ENCODE data around the gene APOBEC3A.
"Not testable (repeated sequence)": the region's sequence is repeated elsewhere in the genome, so short reads cannot be mapped to it uniquely, and the experiment has no call there.

The APOBEC3A gene

DNA sequence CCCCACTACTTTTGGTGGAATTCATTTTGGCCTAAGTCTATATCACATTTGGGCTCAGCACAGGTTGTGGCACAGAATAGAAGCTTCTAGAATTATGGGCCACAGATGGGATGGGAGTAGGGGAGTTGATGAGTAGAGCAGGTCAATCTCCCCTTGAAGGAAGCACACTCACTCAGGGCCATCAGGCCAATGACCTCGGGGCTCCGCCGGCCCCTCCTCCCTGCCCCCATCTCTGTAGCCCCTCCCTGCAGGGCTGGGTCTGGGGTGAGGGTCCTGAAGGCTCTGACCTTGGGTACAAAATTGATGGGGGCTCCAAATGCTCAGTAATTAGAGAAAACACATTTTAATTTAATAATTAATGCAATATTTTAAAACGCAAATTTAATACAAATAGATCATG lies 3.3 kb downstream of the APOBEC3A start:
- DNase-seq: not testable (repeated sequence)

DNA sequence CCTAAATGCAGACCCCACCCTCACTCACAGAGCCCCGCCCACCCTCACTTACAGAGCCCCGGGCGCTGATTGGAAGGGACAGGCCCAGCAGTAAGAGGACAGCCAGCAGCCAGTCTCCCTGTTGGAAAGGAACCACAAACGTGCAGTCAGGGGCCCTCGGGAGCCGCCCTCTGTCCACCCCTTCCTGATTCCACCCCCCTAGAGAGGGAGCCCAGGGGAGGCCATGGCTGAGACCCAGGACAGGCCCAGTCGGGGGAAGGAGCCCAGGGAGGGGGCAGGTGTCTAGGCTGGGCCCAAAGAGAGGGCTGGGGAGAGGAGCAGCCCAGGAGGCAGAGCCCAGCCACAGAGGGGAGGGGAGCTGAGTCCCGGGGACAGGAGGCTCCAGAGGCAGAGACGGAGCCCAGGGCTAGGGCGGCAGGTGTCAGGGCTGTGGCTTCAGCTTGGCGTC lies 5.9 kb downstream of the APOBEC3A start:
- DNase-seq: not testable (repeated sequence)

DNA sequence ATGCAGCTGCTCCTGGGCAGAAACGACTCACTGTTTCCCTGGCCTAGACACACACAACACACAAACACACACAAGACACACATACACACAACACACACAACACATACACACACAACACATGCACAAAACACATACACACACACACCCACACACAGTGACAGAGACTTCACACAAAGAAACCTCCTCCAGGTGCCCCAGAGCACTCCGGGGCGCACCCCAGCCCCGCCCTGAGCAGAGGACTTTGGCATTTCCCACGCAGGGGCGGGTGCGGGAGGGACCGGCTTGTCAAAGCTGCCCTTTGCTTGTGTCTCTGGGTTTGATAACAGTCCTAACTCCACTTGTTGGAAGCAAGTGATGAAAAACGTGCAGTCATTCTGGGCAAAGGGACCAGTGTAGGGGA lies 6.5 kb downstream of the APOBEC3A start:
- no peak for DNase-seq

DNA sequence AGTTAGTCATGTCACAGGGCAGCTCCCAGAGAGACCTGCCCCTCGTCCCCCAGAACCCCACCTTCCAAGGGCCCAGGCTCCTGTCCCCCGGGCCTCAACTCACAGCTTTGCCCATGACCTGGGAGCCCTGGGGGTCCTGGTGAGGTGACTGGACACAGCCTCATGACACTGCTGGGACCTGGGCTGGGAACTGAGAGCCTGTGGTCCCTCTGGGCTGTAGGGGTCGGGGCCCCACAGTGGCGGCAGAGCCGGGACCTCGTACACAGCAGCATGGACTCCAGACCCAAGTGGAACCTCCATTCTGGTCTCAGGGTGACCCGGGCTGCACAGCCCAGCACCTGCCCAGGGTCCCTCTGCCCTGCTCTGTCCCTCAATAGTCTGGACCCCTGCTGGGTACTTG lies 6.9 kb downstream of the APOBEC3A start:
- no peak for DNase-seq

DNA sequence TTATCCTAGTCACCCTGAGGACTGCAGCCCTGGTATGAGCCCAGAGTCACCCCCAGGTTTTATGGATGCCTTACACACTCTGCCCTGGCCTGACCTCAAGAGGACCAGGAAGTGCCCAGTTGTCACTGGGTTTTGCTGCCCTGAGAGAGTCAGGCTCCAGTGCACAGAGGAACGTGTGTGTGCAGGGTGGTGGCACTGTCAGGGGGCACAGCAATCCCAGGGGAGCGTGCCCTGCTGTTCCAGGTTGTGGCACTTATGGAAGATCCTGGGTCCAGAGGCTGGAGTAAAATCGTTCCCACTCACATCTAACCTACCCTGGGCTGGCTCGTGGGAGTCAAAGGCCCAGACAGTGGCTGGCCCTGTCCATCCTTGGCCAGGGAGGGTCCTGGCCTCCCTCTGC lies 7.6 kb downstream of the APOBEC3A start:
- no peak for DNase-seq

DNA sequence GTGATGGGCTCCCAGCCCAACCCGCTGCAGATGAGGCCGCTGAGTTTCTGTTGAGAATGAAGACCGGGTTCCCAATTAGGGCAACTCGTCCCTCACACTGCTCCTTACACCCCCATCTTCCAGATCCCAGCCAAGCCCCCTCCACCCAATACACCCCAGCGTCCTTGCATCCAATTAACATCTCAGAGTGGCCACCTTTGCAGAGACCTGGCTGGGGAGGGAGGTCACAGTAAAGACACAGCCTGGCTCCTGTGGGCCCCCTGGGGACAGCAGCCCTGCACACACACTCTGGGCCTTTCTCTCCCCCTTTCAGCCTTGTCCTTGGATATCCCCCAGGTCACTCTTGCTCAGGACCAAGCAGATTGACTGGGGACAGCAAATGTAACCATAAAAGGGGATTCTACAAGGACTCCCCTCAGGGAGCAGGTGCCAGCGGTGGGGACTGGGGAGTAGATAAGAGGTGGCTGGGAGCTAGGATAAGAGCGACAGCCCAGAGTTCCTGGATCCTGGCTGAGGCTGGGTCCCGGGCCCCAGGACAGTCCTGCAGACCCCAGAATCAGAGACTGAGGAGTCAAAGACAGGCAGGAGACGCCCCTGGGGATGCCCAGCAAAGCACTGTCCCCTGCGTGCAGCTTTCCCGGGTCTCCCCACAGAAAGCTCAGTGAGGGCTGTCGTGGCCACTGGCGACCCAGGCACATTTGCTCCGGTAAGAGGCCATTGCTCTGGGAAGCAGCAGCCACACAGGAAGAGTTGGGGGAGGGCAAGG lies 8.4 kb downstream of the APOBEC3A start:
- no peak for DNase-seq

DNA sequence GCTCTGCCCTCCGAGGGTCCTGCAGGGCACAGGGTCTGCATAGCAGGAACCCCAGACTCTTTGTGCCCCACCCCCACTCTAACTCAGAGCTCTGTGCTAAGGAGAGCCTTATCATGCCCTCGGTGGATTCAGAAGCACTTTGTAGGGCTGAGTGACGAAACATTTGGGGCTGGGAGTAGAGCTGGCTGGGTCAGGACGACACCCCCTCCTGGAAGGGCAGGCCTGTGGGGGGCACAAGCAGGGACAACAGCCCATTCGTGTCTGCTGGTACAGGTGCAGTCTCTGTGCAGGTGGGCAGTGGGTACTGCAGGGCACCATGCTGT lies 8.9 kb downstream of the APOBEC3A start:
- DNase-seq: no peak

DNA sequence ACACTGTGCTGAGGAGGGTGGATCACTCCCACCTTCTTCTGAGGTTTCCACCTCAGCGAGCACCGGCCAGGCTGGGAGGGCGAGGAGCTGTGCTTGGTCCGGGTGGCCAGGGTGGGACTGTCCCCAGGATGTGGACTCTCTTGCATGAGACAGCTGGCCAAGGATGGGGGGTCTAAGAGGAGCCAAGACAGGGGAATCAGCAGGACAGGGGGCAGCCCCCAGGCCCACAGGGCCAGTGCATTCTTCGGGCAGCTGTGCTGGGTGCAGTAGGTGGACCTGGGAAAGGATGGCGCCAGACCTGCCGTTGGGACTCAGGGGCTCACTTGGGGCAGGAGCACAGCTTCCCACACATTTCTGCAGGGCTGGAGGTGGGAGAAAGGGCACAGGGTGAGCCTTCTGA lies 9.5 kb downstream of the APOBEC3A start:
- no peak for DNase-seq

DNA sequence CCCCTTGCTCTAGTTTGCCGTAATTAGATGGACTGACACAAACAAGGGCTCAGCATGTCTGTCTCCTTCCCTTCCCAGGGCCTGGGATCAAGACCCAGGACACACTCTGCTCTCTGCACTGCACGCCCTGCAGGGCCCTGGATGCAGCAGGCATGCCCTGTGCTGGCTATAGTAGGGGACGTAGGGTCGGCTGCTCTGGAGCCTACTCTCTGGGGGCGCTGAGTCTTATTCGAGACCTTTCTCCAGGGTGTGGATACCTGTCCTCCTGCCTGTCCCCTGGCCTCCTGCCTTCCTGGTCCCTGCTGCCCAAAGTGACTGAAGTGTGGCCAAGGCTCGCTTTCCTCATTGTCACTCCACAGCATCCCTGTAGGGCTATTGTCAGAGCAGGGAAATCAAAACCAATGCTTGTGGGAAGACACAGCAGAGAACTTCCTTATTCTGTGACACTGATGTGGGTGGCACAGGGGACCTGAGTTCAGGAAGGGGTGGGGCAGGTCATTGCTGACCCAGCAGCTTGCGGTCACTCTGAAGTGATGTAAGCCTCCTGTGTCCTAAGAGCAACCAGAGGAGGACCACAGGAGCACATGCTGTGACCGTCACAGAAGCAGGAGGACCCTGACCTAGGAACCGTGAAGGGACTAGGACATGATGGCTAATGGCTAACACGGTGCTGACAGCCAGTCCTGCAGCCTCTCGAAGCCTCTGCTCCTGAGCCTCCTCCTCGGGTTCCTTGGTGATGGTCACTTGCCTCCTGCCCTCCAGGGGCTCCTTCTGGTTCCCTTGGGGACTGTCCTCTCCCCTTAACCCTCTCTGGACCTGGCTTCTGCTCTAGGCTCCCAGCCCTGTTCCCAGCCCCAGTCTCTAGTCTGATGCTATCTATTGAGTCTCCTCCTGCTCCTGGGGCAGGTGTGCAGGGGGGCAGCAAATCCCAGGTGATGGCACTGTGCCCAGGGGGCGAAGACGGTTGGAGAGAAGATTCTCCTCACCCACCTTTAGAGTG lies 10.3 kb downstream of the APOBEC3A start:
- DNase-seq: no peak

DNA sequence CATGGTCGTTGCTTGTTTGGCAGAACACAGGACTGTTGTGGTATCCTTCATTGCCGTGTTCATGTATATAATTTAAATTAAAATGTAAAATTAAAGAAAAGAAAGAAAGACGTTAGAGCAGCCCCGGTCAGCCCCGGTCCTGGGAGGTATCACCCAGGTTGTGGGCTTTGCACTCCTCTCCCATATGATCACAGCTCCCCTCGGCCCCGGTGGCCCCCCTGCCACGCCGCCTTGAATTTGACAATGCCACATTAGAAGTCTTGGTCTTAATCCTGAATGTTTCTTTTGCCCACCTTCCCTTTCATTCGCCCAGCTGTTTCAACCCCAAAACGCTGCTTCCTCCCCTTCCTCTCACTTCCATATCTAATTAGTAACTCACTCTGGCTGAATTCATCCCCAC lies 11.4 kb downstream of the APOBEC3A start:
- DNase-seq: no peak

DNA sequence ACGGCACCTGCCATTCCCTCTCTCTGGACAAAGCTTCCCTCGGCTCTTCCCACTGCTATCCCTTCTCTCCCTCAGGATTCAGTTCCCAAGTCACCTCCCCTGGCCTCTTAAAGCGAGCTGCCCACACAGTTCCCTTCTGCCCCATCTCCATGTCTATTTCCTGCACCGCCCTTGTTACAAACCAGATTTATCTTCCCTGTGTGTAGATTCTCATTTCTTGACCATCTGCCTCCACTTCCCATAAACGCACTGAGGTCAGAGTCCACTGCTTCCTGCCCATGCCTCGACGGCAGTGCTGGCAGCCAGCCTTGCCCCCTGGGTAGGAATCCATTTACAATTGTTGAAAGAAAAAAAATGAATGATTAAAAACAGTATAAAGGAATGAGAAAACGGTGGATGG lies 13.1 kb downstream of the APOBEC3A start:
- DNase-seq: no peak

DNA sequence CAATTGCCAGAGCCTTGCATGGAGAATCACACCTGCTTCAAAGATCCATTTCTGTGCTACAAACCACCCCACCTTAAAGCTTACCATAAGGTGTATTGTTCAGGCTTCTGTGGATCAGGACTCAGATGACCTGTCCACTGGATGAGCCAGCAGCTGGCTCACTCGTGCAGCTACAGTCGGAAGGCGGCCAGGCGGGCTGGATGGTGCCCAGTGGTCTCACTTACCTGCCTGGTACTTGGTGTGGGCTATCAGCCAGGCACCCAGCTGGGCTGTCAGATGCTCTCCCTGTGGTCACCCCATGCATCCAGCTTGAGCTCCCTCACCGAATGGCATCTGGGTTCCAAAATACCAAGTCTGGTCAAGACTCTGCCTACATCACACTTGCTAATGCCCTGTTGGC lies 13.8 kb downstream of the APOBEC3A start:
- DNase-seq: no peak

DNA sequence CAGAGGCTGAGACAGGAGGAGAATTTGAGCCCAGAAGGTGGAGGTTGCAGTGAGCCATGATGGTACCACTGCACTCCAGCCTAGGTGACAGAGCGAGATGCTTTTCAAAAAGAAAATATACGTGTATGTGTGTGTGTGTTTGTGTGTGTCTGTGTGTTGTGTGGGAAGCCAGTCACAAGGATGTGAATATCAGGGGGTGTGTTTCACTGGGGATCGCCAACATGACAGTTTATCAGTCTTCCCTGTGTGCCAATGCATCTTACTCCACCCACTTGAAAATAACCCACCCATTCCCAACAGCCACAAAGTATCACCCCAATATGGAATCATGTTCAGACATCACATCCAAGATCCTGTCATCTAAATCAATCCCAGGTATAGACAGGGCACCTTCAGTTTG lies 14.4 kb downstream of the APOBEC3A start:
- no peak for DNase-seq

DNA sequence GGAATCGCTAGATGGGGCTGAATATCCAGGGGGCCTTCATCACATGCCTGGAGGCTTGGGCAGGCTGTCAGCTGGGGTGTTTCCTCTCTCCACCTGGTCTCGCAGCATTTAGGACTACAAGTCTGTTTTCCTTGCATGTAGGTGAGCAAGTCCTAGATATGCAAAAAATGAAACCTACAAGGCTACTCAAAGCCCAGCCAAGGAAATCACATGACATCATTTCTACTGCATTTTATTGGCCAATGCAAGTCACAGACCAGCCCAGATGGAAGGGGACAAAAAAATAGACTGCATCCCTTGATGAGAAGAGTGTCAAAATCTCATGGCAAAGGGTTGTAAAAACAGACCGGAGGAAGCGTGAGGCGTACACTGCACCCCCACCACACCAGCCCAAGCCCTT lies 15.1 kb downstream of the APOBEC3A start:
- DNase-seq: no peak

DNA sequence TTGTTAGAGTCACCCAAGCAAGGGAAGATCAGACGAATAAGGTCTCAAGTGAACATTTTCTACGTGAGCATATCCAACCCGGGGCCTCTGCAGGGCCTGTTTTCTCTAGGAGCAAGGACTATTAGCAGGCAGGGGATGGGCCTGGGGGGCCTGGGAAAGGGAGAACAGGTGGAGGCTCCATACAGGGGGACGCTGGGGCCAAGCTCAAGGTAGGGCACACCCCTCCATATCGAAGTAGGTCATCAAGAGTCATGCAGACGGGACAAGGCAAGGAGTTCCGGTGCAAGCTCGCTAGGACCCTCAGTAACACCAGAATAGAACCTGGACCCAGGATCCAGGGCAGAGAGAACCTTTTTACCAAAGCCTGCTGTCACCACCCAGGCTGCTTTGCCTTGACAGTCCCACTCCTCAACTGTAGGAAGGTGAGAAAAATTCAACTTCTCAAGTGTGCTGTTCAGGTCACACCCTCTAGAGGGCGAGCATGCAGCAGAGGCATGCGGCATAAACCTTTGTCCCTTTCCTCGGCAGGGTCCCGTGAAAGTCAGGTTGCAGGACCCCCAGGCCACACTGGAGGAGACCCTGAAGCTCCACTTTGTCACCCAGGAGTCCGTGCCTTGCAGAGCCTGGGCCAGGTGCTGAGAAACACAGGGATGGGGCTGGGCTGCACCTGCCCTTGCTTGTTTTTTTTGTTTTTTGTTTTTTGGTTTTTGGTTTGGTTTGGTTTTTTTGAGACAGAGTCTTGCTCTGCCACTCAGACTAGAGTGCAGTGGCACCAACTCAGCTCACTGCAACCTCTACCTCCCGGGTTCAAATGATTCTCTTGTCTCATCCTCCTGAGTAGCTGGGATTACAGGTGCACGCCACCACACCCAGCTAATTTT lies 16.1 kb downstream of the APOBEC3A start:
- no peak for DNase-seq

DNA sequence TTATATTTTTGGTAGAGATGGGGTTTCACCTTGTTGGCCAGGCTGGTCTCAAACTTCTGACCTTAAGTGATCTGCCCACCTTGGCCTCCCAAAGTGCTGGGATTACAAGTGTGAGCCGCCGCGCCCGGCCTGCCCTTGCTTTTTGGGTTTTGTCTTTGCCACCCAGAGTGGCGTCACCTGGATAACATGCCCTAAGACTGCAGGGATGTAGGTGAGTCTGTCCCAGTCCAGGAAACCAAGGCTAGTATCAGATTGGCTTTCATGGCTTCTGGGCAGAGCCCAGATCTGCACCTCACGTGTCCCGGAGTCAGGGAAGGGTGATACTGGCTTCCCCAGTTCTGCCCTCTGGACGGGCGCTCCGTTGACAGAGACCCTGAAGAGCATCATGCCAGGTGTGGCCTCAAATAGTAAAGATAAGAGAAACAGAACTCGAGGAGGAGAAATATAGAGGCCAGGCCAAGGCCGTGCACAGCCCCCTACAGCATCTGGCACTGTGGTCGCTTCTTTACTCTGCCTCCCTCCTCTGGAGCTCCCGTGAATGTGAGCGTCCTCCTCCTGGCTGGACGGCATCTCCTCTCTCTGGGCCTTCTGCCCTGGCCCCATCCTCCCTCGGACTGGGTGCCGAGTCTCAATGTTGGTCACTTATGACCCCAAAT lies 16.9 kb downstream of the APOBEC3A start:
- no peak for DNase-seq

DNA sequence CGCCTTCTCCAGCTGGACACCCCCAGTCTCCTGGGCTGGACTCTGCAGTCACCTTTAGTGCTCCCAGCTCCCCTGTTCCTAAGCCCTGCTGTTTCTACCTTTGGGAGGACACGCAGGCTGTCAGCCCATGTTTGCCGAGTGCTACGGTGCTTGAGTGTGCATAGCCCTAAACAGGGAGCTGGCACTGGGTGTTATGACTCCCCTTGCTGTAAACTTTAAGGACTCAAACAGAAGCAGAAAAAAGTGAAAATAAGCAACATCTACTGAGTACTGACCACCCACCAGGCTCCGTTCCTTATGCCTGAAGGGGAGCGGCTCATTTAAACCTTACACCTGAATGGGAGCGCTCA lies 17.4 kb downstream of the APOBEC3A start:
- DNase-seq: no peak

DNA sequence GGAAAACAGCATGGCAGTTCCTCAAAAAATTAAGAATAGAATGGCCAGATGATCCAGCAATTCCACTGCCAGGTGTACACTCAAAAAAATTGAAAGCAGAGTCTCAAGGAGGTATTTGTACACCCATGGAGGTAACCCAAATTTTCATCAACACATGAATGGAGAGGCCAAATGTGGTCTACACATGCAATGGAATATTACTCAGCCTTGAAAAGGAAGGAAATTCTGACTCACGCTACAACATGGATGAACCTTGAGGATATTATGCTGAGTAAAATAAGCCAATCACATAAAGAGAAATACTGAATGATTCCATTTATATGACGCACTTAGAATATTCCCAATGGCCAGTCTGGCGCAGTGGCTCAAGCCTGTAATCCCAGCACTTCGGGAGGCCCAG lies 19.9 kb downstream of the APOBEC3A start:
- DNase-seq: not testable (repeated sequence)

DNA sequence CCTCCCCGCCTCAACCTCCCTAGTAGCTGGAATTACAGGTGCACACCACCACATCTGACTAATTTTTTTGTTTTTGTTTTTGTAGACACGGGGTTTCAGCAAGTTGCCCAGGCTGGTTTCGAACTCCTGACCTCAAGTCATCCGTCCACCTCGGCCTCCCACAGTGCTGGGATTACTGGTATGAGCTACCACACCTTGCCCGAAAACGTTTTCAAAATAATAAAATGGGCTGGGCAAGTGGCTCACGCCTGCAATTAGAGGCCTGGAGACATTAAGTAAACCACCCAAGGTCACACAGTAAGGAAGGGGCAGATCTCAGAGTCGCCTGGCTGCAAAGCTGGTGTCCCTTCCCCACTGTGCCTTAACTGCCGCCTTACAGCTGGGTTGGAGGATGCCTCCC lies 23.2 kb downstream of the APOBEC3A start:
- DNase-seq: not testable (repeated sequence)

DNA sequence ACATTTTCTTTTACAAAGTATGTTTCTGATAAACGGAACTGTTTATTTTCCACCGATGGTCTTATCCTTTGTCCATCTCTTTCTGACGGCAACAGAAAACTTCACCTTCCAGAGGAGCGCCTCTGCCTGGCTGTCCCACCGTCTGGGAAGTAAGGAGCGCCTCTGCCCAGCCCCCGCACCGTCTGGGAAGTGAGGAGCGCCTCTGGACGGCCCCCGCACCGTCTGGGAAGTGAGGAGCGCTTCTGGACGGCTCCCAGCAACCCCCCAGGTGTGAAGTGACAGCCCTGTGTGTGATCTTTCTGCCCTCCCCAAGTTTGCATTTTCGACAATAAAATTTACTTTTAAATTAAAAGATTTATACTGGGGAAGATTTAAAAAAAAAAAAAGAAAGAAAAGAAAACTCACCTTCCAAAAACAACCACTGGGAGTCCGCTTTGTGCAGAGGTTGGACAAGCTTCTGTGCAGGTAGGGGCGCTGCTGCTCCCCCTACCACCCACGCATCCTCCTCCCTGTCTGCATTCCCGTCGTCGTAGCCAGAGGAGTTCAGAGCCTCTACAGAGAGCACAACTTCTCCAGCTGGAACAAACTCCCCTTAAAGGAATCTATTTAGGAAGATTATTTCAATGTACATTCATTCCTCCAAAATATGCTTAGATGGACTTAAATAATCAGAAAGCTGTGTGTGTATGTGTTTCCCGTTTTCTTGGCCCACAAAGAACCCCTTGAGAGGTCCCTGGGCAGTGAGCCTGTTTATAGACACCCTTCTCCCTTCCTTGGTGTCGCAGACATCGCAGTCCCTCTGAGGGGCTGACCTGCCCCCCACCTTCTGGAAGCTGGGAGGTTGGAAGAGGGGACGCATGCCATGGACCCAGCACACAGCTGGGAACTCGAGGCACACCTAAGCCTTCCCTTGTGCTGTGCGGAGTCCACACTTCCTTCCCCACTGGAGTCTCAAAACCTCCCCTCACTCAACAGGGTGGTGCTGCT lies 23.9 kb downstream of the APOBEC3A start:
- no peak for DNase-seq
